ENCODE measurements around the gene LPCAT3.

GRCh38 chr12:7039403-7039802 is 21.1 kb upstream of the LPCAT3 start:
- TF ChIP-seq YY1 (tag by site-specific recombination; IDR thresholded peaks at IDR 0.05) (no peak), CTCF (tag by site-specific recombination; IDR thresholded peaks at IDR 0.05) (no peak), ZNF549 (tag by site-specific recombination; IDR thresholded peaks at IDR 0.05) (no peak), ZNF202 (tag by site-specific recombination; IDR thresholded peaks at IDR 0.05; ENCODE audit: borderline replicate concordance) (no peak), ZNF239 (tag by site-specific recombination; IDR thresholded peaks at IDR 0.05) (no peak), SCRT2 (tag by site-specific recombination; IDR thresholded peaks at IDR 0.05) (no peak), ZNF274 (IDR thresholded peaks at IDR 0.05; ENCODE audit: low read length) (no peak), ZNF274 (tag by site-specific recombination; IDR thresholded peaks at IDR 0.05; ENCODE audit: borderline replicate concordance) (no peak), HOXA7 (CRISPR knock-in tag; IDR thresholded peaks at IDR 0.05; ENCODE audit: borderline replicate concordance) (no peak), ZNF16 (tag by site-specific recombination; IDR thresholded peaks at IDR 0.05; ENCODE audit: low read depth) (no peak)
- TF ChIP-seq, protein P1, sequence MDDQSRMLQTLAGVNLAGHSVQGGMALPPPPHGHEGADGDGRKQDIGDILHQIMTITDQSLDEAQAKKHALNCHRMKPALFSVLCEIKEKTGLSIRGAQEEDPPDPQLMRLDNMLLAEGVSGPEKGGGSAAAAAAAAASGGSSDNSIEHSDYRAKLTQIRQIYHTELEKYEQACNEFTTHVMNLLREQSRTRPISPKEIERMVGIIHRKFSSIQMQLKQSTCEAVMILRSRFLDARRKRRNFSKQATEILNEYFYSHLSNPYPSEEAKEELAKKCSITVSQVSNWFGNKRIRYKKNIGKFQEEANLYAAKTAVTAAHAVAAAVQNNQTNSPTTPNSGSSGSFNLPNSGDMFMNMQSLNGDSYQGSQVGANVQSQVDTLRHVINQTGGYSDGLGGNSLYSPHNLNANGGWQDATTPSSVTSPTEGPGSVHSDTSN (CRISPR knock-in tag; IDR thresholded peaks at IDR 0.05) = no peak
- TF ChIP-seq, protein P2, sequence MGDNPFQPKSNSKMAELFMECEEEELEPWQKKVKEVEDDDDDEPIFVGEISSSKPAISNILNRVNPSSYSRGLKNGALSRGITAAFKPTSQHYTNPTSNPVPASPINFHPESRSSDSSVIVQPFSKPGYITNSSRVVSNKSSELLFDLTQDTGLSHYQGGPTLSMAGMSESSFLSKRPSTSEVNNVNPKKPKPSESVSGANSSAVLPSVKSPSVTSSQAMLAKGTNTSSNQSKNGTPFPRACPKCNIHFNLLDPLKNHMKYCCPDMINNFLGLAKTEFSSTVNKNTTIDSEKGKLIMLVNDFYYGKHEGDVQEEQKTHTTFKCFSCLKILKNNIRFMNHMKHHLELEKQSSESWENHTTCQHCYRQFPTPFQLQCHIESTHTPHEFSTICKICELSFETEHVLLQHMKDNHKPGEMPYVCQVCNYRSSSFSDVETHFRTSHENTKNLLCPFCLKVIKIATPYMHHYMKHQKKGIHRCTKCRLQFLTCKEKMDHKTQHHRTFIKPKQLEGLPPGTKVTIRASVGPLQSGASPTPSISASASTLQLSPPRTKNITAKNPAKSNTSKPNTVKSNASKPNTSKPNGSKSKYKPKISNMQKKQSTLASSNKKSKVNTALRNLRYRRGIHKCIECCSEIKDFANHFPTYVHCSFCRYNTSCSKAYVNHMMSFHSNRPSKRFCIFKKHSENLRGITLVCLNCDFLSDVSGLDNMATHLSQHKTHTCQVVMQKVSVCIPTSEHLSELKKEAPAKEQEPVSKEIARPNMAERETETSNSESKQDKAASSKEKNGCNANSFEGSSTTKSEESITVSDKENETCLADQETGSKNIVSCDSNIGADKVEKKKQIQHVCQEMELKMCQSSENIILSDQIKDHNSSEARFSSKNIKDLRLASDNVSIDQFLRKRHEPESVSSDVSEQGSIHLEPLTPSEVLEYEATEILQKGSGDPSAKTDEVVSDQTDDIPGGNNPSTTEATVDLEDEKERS (tag by site-specific recombination; IDR thresholded peaks at IDR 0.05) = no peak

All from HEK293 (cell line).